ENCODE data around the gene ZNF534.

The ZNF534 gene

GRCh38 chr19:52410276-52410675 is 18.7 kb upstream of the ZNF534 start:
- Histone ChIP-seq H3K9me3 (ENCODE audit: control insufficient read depth, insufficient read depth, low read depth, low read length) (no peaks in the 10 kb centered on the region; the same call in 1 of the 2 replicates), H3K36me3 (ENCODE audit: control insufficient read depth in 2 of 2, insufficient read depth in 1 of 2, low read length in 2 of 2) (peaks cover 3 to 80% of the 10 kb centered on the region in 2 experiments; a peak in 2 of 3 replicates), H3K27ac (ENCODE audit: extremely low read depth, low read depth, low read length) (no peak overlapping the region), H3K4me1 (ENCODE audit: control insufficient read depth, insufficient read depth, low read length) (no peaks in the 10 kb centered on the region), H3K4me3 (ENCODE audit: low read depth, low read length) (no peak overlapping the region)
- TF ChIP-seq ZNF544 (tag by site-specific recombination; IDR thresholded peaks at IDR 0.05) (0 out of 2 replicates have a peak, but pooled peaks have one; percentile 44), ZNF202 (tag by site-specific recombination; IDR thresholded peaks at IDR 0.05; ENCODE audit: borderline replicate concordance) (no peak)
- ChIA-PET POLR2A (no interaction called here), CTCF (no interaction called here)

GRCh38 chr19:52415711-52416110 is 13.2 kb upstream of the ZNF534 start:
- H3K27ac ChIP-seq (ENCODE audit: extremely low read depth, low read depth, low read length): no peak overlapping the region
- H3K36me3 ChIP-seq (ENCODE audit: control insufficient read depth in 2 of 2, insufficient read depth in 1 of 2, low read length in 2 of 2): peaks cover 0 to 26% of the 10 kb centered on the region in 2 experiments; a peak in 1 of 3 replicates
- TF ChIP-seq ZNF112 (tag by site-specific recombination; IDR thresholded peaks at IDR 0.05) (no peak), SETDB1 (IDR thresholded peaks at IDR 0.05; ENCODE audit: insufficient read length, low read length) (peak; percentile 55), GLIS2 (tag by site-specific recombination; IDR thresholded peaks at IDR 0.05) (no peak)
- CTCF ChIA-PET: no interaction called here
- POLR2A ChIA-PET: no interaction called here
- no peaks in the 10 kb centered on the region; the same call in 1 of the 2 replicates for H3K9me3 ChIP-seq (ENCODE audit: control insufficient read depth, insufficient read depth, low read depth, low read length)
- H3K4me3 ChIP-seq (ENCODE audit: low read depth, low read length): no peak overlapping the region
- no peaks in the 10 kb centered on the region for H3K4me1 ChIP-seq (ENCODE audit: control insufficient read depth, insufficient read depth, low read length)

- no peaks in the 10 kb centered on the region; the same call in 1 of the 2 replicates for H3K9me3 ChIP-seq (ENCODE audit: control insufficient read depth, insufficient read depth, low read depth, low read length)
- H3K36me3 ChIP-seq (ENCODE audit: control insufficient read depth in 2 of 2, insufficient read depth in 1 of 2, low read length in 2 of 2): no peaks in the 10 kb centered on the region
- no peaks in the 10 kb centered on the region for H3K4me1 ChIP-seq (ENCODE audit: control insufficient read depth, insufficient read depth, low read length)
- no peak overlapping the region for H3K27ac ChIP-seq (ENCODE audit: extremely low read depth, low read depth, low read length)
- H3K4me3 ChIP-seq (ENCODE audit: low read depth, low read length): no peak overlapping the region
- POLR2A ChIA-PET: no interaction called here
- no peak for TF ChIP-seq ZNF423 (tag by site-specific recombination; IDR thresholded peaks at IDR 0.05)
- TF ChIP-seq ZNF701 (tag by site-specific recombination; IDR thresholded peaks at IDR 0.05): no peak
- TF ChIP-seq, protein P1, sequence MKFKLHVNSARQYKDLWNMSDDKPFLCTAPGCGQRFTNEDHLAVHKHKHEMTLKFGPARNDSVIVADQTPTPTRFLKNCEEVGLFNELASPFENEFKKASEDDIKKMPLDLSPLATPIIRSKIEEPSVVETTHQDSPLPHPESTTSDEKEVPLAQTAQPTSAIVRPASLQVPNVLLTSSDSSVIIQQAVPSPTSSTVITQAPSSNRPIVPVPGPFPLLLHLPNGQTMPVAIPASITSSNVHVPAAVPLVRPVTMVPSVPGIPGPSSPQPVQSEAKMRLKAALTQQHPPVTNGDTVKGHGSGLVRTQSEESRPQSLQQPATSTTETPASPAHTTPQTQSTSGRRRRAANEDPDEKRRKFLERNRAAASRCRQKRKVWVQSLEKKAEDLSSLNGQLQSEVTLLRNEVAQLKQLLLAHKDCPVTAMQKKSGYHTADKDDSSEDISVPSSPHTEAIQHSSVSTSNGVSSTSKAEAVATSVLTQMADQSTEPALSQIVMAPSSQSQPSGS (tag by site-specific recombination; IDR thresholded peaks at IDR 0.05; ENCODE audit: low read depth): no peak
- no peak for TF ChIP-seq ZNF146 (tag by site-specific recombination; IDR thresholded peaks at IDR 0.05)
- no peak for TF ChIP-seq ZNF621 (tag by site-specific recombination; IDR thresholded peaks at IDR 0.05)
- no peak for TF ChIP-seq ZNF610 (tag by site-specific recombination; IDR thresholded peaks at IDR 0.05; ENCODE audit: borderline replicate concordance)
- no peak for TF ChIP-seq KLF16 (tag by site-specific recombination; IDR thresholded peaks at IDR 0.05)
- no peak for TF ChIP-seq ZFP37 (tag by site-specific recombination; IDR thresholded peaks at IDR 0.05)
- TF ChIP-seq, protein P2, sequence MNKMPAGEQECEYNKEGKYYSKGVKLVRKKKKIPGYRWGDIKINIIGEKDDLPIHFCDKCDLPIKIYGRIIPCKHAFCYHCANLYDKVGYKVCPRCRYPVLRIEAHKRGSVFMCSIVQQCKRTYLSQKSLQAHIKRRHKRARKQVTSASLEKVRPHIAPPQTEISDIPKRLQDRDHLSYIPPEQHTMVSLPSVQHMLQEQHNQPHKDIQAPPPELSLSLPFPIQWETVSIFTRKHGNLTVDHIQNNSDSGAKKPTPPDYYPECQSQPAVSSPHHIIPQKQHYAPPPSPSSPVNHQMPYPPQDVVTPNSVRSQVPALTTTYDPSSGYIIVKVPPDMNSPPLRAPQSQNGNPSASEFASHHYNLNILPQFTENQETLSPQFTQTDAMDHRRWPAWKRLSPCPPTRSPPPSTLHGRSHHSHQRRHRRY (tag by site-specific recombination; IDR thresholded peaks at IDR 0.05): no peak
- CTCF ChIA-PET: no interaction called here
These were observed 13.2 kb downstream of the ZNF534 start for GRCh38 chr19:52442179-52442578.

DNA sequence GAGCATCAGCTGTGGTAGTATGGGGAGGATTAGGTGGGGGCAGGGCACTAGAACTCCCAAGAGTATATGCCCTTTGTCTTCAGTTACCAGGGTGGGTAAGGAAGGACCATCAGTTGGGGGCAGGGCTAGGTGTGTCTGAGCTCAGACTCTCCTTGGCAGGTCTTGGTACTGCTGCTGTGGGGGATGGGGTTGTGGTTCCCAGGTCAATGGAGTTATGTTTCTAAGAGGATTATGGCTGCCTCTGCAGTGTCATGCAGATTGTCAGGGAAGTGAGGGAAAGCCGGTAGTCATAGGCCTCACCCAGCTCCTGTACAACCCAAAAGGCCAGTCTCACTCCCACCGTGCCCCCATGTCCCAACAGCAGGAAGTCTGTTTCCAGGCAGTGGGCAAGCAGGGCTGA is 15.6 kb downstream of the ZNF534 start:
- ChIA-PET POLR2A (no interaction called here), CTCF (no interaction called here)
- Histone ChIP-seq H3K27ac (ENCODE audit: extremely low read depth, low read depth, low read length) (no peak overlapping the region), H3K9me3 (ENCODE audit: control insufficient read depth, insufficient read depth, low read depth, low read length) (no peaks in the 10 kb centered on the region), H3K4me1 (ENCODE audit: control insufficient read depth, insufficient read depth, low read length) (no peaks in the 10 kb centered on the region), H3K4me3 (ENCODE audit: low read depth, low read length) (no peak overlapping the region), H3K36me3 (ENCODE audit: control insufficient read depth in 2 of 2, insufficient read depth in 1 of 2, low read length in 2 of 2) (no peaks in the 10 kb centered on the region)
- no peak for TF ChIP-seq GLI2 (tag by site-specific recombination; IDR thresholded peaks at IDR 0.05; ENCODE audit: borderline replicate concordance, low read depth)
- no peak for TF ChIP-seq ZNF148 (tag by site-specific recombination; IDR thresholded peaks at IDR 0.05; ENCODE audit: borderline replicate concordance)
- TF ChIP-seq ZFHX2 (tag by site-specific recombination; conservative IDR thresholded peaks at IDR 0.05): no peak
- no peak for TF ChIP-seq ZNF350 (tag by site-specific recombination; IDR thresholded peaks at IDR 0.05)
- no peak for TF ChIP-seq INSM2 (tag by site-specific recombination; IDR thresholded peaks at IDR 0.05)
- TF ChIP-seq SALL2 (tag by site-specific recombination; IDR thresholded peaks at IDR 0.05; ENCODE audit: borderline replicate concordance): no peak
- no peak for TF ChIP-seq ZNF138 (tag by site-specific recombination; IDR thresholded peaks at IDR 0.05; ENCODE audit: borderline replicate concordance)
- TF ChIP-seq FEZF1 (tag by site-specific recombination; IDR thresholded peaks at IDR 0.05): no peak
- TF ChIP-seq ZNF239 (tag by site-specific recombination; IDR thresholded peaks at IDR 0.05): no peak
- TF ChIP-seq ZBTB7A (tag by site-specific recombination; IDR thresholded peaks at IDR 0.05; ENCODE audit: low read depth): no peak
